IMR-90 (cell line): ENCODE results near the gene RTN1. TPM values are rescaled to one million over a fixed set of nuclear protein-coding genes. Genes with fewer than 3 reads are reported as not detected.
"Not testable (repeated sequence)": the region's sequence is repeated elsewhere in the genome, so short reads cannot be mapped to it uniquely, and the experiment has no call there.

Source experiments
- ATAC-seq: fragments of 200-7000 bp; cut with Tn5 transposase; 2 replicates; pipeline ENCODE4 v1.9.1; 2020; ENCODE audit warnings: low read depth, mild to moderate bottlenecking, moderate library complexity
- BruUV-seq: library from RNA; stranded (reverse); fragments of 400-500 nt; replicated peaks from 2 replicates; lab custom pipeline; 2021; lab: Mats Ljungman, UMichigan
- CTCF ChIA-PET: fragments of 300-600 bp; formaldehyde crosslinking; extraction: SDS; loops from one replicate; lab custom pipeline; 2021; ENCODE audit warnings: antibody characterized with exemption; lab: Yijun Ruan, JAX
- POLR2A ChIA-PET: fragments of 300-600 bp; sonication (Branson Sonifier 250); formaldehyde crosslinking; loops from one replicate; lab custom pipeline; 2022; ENCODE audit warnings: antibody characterized with exemption; ENCODE audit not compliant: unreplicated experiment; lab: Charles Lee
- DNase-seq: peaks from one replicate; pipeline ENCODE4 v3.0.0; 2013
- H2AFZ ChIP-seq: replicated peaks from 2 replicates; pipeline ENCODE3; 2013; ENCODE audit warnings: low read length, mild to moderate bottlenecking; ENCODE audit not compliant: poor library complexity
- H2AK5ac ChIP-seq: 2 replicates; pipeline ENCODE4 v1.6.1; 2013; ENCODE audit warnings: low read depth, low read length, inconsistent platforms
- H2AK9ac ChIP-seq: replicated peaks from 2 replicates; pipeline ENCODE3; 2013; ENCODE audit warnings: mild to moderate bottlenecking, low read depth, low read length, moderate library complexity; ENCODE audit not compliant: poor library complexity
- H2BK120ac ChIP-seq: 2 replicates; pipeline ENCODE4 v1.6.1; 2013; ENCODE audit warnings: low read depth, low read length, inconsistent platforms
- H2BK15ac ChIP-seq: 3 replicates; pipeline ENCODE4 v1.6.1; 2013; ENCODE audit warnings: low read depth, low read length, inconsistent platforms
- H2BK20ac ChIP-seq: 2 replicates; pipeline ENCODE4 v1.6.1; 2013; ENCODE audit warnings: low read depth, mild to moderate bottlenecking, inconsistent platforms, low read length, moderate library complexity
- H2BK5ac ChIP-seq: 2 replicates; pipeline ENCODE4 v1.6.1; 2013; ENCODE audit warnings: mild to moderate bottlenecking, low read depth, low read length, inconsistent platforms; ENCODE audit not compliant: poor library complexity, severe bottlenecking
- H3K14ac ChIP-seq: replicated peaks from 2 replicates; pipeline ENCODE4 v1.6.1; 2013; ENCODE audit warnings: low read depth, low read length, inconsistent platforms
- H3K18ac ChIP-seq: 2 replicates; pipeline ENCODE4 v1.6.1; 2013; ENCODE audit warnings: low read depth, low read length, control low read depth
- H3K23ac ChIP-seq: 2 replicates; pipeline ENCODE4 v1.6.1; 2013; ENCODE audit warnings: low read depth, low read length, inconsistent platforms
- H3K27ac ChIP-seq: 2 replicates; pipeline ENCODE4 v1.5.1; 2013; ENCODE audit warnings: mild to moderate bottlenecking, control low read depth, low read length; ENCODE audit not compliant: insufficient read depth
- H3K27me3 ChIP-seq: 2 replicates; pipeline ENCODE4 v1.6.1; 2013; ENCODE audit warnings: low read length; ENCODE audit not compliant: control insufficient read depth, insufficient read depth
- H3K36me3 ChIP-seq: 2 replicates; pipeline ENCODE4 v1.6.1; 2013; ENCODE audit warnings: low read length, mixed read lengths; ENCODE audit not compliant: control insufficient read depth, insufficient read depth
- H3K4ac ChIP-seq: 2 replicates; pipeline ENCODE4 v1.6.1; 2013; ENCODE audit warnings: low read depth, low read length, inconsistent platforms
- H3K4me1 ChIP-seq: 2 replicates; pipeline ENCODE4 v1.6.1; 2013; ENCODE audit warnings: low read length, mixed read lengths; ENCODE audit not compliant: control insufficient read depth, insufficient read depth
- H3K4me2 ChIP-seq: 2 replicates; pipeline ENCODE4 v1.6.1; 2013; ENCODE audit warnings: low read depth, mild to moderate bottlenecking, control low read depth, low read length, moderate library complexity
- H3K4me3 ChIP-seq: 2 replicates; pipeline ENCODE4 v1.5.1; 2013; ENCODE audit warnings: low read depth, mild to moderate bottlenecking, control low read depth, low read length, moderate library complexity; ENCODE audit not compliant: insufficient read depth
- H3K56ac ChIP-seq: 2 replicates; pipeline ENCODE4 v1.6.1; 2013; ENCODE audit warnings: low read length, inconsistent platforms; ENCODE audit not compliant: insufficient read depth; ENCODE audit errors: extremely low read depth
- H3K79me1 ChIP-seq, 2 experiments: 2 replicates each; pipeline ENCODE4 v1.6.1; 2013; ENCODE audit warnings: low read length in 2 of 2, inconsistent platforms in 1 of 2, low read depth in 1 of 2
- H3K9ac ChIP-seq: 2 replicates; pipeline ENCODE4 v1.6.1; 2013; ENCODE audit warnings: low read depth, low read length, control low read depth
- H3K9me1 ChIP-seq: 2 replicates; pipeline ENCODE4 v1.6.1; 2013; ENCODE audit warnings: low read length, inconsistent platforms; ENCODE audit not compliant: insufficient read depth
- H3K9me3 ChIP-seq: 2 replicates; pipeline ENCODE4 v1.6.1; 2013; ENCODE audit warnings: low read length; ENCODE audit not compliant: control insufficient read depth, insufficient read depth
- H4K20me1 ChIP-seq: 2 replicates; pipeline ENCODE4 v1.6.1; 2013; ENCODE audit warnings: low read length, inconsistent platforms; ENCODE audit not compliant: insufficient read depth
- H4K5ac ChIP-seq: 2 replicates; pipeline ENCODE4 v1.6.1; 2013; ENCODE audit warnings: mild to moderate bottlenecking, low read depth, low read length, control low read depth
- H4K8ac ChIP-seq, 2 experiments: 2 replicates each; pipeline ENCODE4 v1.6.1; 2013; ENCODE audit warnings: low read depth in 2 of 2, low read length in 2 of 2, control low read depth in 1 of 2, inconsistent platforms in 1 of 2
- H4K91ac ChIP-seq: 2 replicates; pipeline ENCODE4 v1.6.1; 2013; ENCODE audit warnings: low read depth, low read length, inconsistent platforms; ENCODE audit not compliant: insufficient read depth
- whole genome bisulfite sequencing, 2 experiments: methylation state at CpG; one replicate each; pipeline versions ENCODE4 v1.1.5 to v1.1.7; 2013; ENCODE audit warnings: missing lambda C conversion rate in 2 of 2; ENCODE audit not compliant: insufficient read length in 1 of 2; ENCODE audit errors: extremely low coverage in 2 of 2; 5-methylcytosine and 5-hydroxymethylcytosine counted together
- dilution Hi-C: fragments of 300-500 bp; cut with HindIII; formaldehyde crosslinking; loops from one replicate; pipeline ENCODE4 v1.14.3; 2018; ENCODE audit warnings: low sequenced_read_pairs; ENCODE audit not compliant: unreplicated experiment
- in situ Hi-C: fragments of 300-500 bp; cut with MboI; formaldehyde crosslinking; loops from 3 replicates; pipeline ENCODE4 v1.14.3; 2019; ENCODE audit warnings: low sequenced_read_pairs, inconsistent platforms, mixed read lengths
- intact Hi-C: fragments of 100-400 bp; cut with micrococcal nuclease; formaldehyde crosslinking; loops from 2 replicates; pipeline ENCODE4 v1.10.0; 2022
- polyA plus RNA-seq, 3 experiments: library from polyadenylated mRNA; depleted of rRNA; stranded (reverse); fragments of >200 nt; gene quantifications; 2 replicates each; pipeline ENCODE4 v1.2.3, GENCODE V29; 2012; ENCODE audit warnings: low replicate concordance in 1 of 3
- total RNA-seq: library from RNA; depleted of rRNA; stranded (reverse); fragments of >200 nt; gene quantifications from 2 replicates; pipeline ENCODE4 v1.2.3, GENCODE V29; 2012

RTN1 gene
- total and polyA plus RNA-seq, 2 of the 4 experiments (the other 2 are of a cell fraction) = 0.18 to 0.46 TPM

GRCh38 chr14:59654131-59654530, 216.4 kb downstream of the RTN1 start:
- BruUV-seq = not testable (repeated sequence)

GRCh38 chr14:59646832-59647231, 223.7 kb downstream of the RTN1 start:
- POLR2A ChIA-PET, H2AFZ ChIP-seq, H3K9ac ChIP-seq, H3K23ac ChIP-seq, H4K8ac ChIP-seq, H2BK120ac ChIP-seq, BruUV-seq, H3K9me1 ChIP-seq, H3K56ac ChIP-seq, DNase-seq, H4K91ac ChIP-seq, in situ Hi-C loops, H3K36me3 ChIP-seq, H3K4ac ChIP-seq, CTCF ChIA-PET, H2BK20ac ChIP-seq, H3K27me3 ChIP-seq, H4K20me1 ChIP-seq, H3K4me3 ChIP-seq, H3K79me1 ChIP-seq, H2AK5ac ChIP-seq, H3K27ac ChIP-seq, H2BK15ac ChIP-seq, H3K4me1 ChIP-seq, ATAC-seq, H4K5ac ChIP-seq, H2BK5ac ChIP-seq, H2AK9ac ChIP-seq, H3K14ac ChIP-seq, H3K4me2 ChIP-seq, H3K18ac ChIP-seq, intact Hi-C loops, dilution Hi-C loops: not testable (repeated sequence)
- WGBS, 2 experiments = no CpG with 5 or more reads among the region's 1 CpG
- peaks cover 11% of the 10 kb centered on the region; the same call in 1 of the 2 replicates for H3K9me3 ChIP-seq

More at GRCh38 chr14:59654131-59654530, 216.4 kb downstream of the RTN1 start:
- H3K23ac ChIP-seq, H3K9me1 ChIP-seq, H2BK120ac ChIP-seq, H3K9ac ChIP-seq, H2AK9ac ChIP-seq, in situ Hi-C loops, POLR2A ChIA-PET, H3K56ac ChIP-seq, H4K20me1 ChIP-seq, H3K27ac ChIP-seq, H2AFZ ChIP-seq, H2BK15ac ChIP-seq, H3K4me2 ChIP-seq, H3K4me1 ChIP-seq, H3K79me1 ChIP-seq, CTCF ChIA-PET, H2BK5ac ChIP-seq, intact Hi-C loops, H3K36me3 ChIP-seq, ATAC-seq, H4K91ac ChIP-seq, H2BK20ac ChIP-seq, H3K14ac ChIP-seq, H3K4me3 ChIP-seq, DNase-seq, H3K4ac ChIP-seq, H2AK5ac ChIP-seq, H3K27me3 ChIP-seq, dilution Hi-C loops, H4K5ac ChIP-seq, H3K18ac ChIP-seq, H4K8ac ChIP-seq, H3K9me3 ChIP-seq: not testable (repeated sequence)
- no CpG with 5 or more reads among the region's 10 CpGs for WGBS, 2 experiments
